ENCODE measurements around the gene UBR3.

GRCh38 chr2:169946092-169946491 lies 118.8 kb downstream of the UBR3 start:
- no peak for TF ChIP-seq CTCF (IDR thresholded peaks at IDR 0.05)
- TF ChIP-seq EP300 (IDR thresholded peaks at IDR 0.05) = no peak
